IMR-90 (cell line): ENCODE data around the gene DSTYK.

ENCODE experiments used
- CTCF ChIP-seq: conservative IDR thresholded peaks from 2 replicates; pipeline ENCODE4 v1.5.1; 2012; ENCODE audit warnings: mild to moderate bottlenecking, low read depth, low read length, improper control_type of control experiment
- MAFK ChIP-seq: IDR thresholded peaks from 2 replicates; pipeline ENCODE4 v1.6.1; 2012; ENCODE audit warnings: low read depth, low read length, improper control_type of control experiment
- MXI1 ChIP-seq: IDR thresholded peaks from 2 replicates; pipeline ENCODE4 v1.6.1; 2012; ENCODE audit warnings: low read depth, mild to moderate bottlenecking, low read length, moderate library complexity, borderline replicate concordance

GRCh38 chr1:205255941-205256780, 44.7 kb upstream of the DSTYK start:
- TF ChIP-seq MXI1 (no peak), CTCF (peak; percentile 98), MAFK (no peak)
